OCI-LY7 (cell line): ENCODE data around the gene RREB1. TPM values are rescaled to one million over a fixed set of nuclear protein-coding genes. Genes with fewer than 3 reads are reported as not detected.
A peak's percentile ranks its signal among the peaks of the same experiment; 100 is the strongest.

Experiments
- BruUV-seq: library from RNA; stranded (reverse); fragments of 400-500 nt; replicated peaks from 2 replicates; lab custom pipeline; 2021; lab: Mats Ljungman, UMichigan
- CTCF ChIA-PET: fragments of 300-600 bp; sonication (Branson Sonifier 250); formaldehyde crosslinking; loops from one replicate; lab custom pipeline; 2022; ENCODE audit warnings: antibody characterized with exemption; ENCODE audit not compliant: unreplicated experiment; lab: Charles Lee
- POLR2A ChIA-PET: fragments of 300-600 bp; sonication (Branson Sonifier 250); formaldehyde crosslinking; loops from one replicate; lab custom pipeline; 2022; ENCODE audit warnings: antibody characterized with exemption; lab: Charles Lee
- DNase-seq: peaks from one replicate; pipeline ENCODE4 v3.0.0-alpha.2; 2015; ENCODE audit warnings: low spot score
- H2AFZ ChIP-seq: fragments of 200-600 bp; sonication (generic), shearing (Covaris generic); 2 replicates; pipeline ENCODE4 v1.6.1; 2014; ENCODE audit warnings: mild to moderate bottlenecking, antibody characterized with exemption, low read length, moderate library complexity
- H3K27ac ChIP-seq: fragments of 200-600 bp; sonication (generic); 2 replicates; pipeline ENCODE4 v1.5.1; 2014; ENCODE audit warnings: mixed run types, low read depth, mild to moderate bottlenecking, moderate library complexity, low read length, inconsistent platforms; ENCODE audit not compliant: poor library complexity, severe bottlenecking
- H3K36me3 ChIP-seq: fragments of 200-600 bp; sonication (generic); 2 replicates; pipeline ENCODE4 v1.6.1; 2014; ENCODE audit warnings: mild to moderate bottlenecking, antibody characterized with exemption, low read length, moderate library complexity, mixed read lengths; ENCODE audit not compliant: insufficient read depth
- H3K4me1 ChIP-seq: fragments of 200-600 bp; sonication (generic); 2 replicates; pipeline ENCODE4 v1.5.1; 2014; ENCODE audit warnings: mild to moderate bottlenecking, low read length; ENCODE audit not compliant: insufficient read depth, poor library complexity, severe bottlenecking
- H3K4me2 ChIP-seq: fragments of 200-600 bp; sonication (generic); 2 replicates; pipeline ENCODE4 v1.6.1; 2014; ENCODE audit warnings: mild to moderate bottlenecking, low read length
- H3K4me3 ChIP-seq: fragments of 200-600 bp; sonication (generic); 2 replicates; pipeline ENCODE4 v1.5.1; 2014; ENCODE audit warnings: mild to moderate bottlenecking, low read depth, low read length; ENCODE audit not compliant: poor library complexity, severe bottlenecking
- H3K79me2 ChIP-seq: fragments of 200-600 bp; sonication (generic); 2 replicates; pipeline ENCODE4 v1.6.1; 2016; ENCODE audit warnings: low read depth, mild to moderate bottlenecking, low read length, moderate library complexity, mixed read lengths; ENCODE audit not compliant: insufficient read depth
- H3K9me2 ChIP-seq: fragments of 200-600 bp; sonication (generic); 2 replicates; pipeline ENCODE4 v1.6.1; 2016; ENCODE audit warnings: mild to moderate bottlenecking, low read length, mixed read lengths; ENCODE audit not compliant: insufficient read depth
- H3K9me3 ChIP-seq: fragments of 200-600 bp; sonication (generic); 2 replicates; pipeline ENCODE4 v1.6.1; 2014; ENCODE audit warnings: mild to moderate bottlenecking, mixed run types, low read length, mixed read lengths
- H4K20me1 ChIP-seq: fragments of 200-600 bp; sonication (generic); 2 replicates; pipeline ENCODE4 v1.6.1; 2014; ENCODE audit warnings: mild to moderate bottlenecking, antibody characterized with exemption, low read length, moderate library complexity, mixed read lengths; ENCODE audit not compliant: insufficient read depth
- EZH2phosphoT487 ChIP-seq: fragments of 200-600 bp; sonication (generic); IDR thresholded peaks from 2 replicates; pipeline ENCODE4 v1.6.1; 2018; ENCODE audit warnings: low read depth, borderline replicate concordance, mild to moderate bottlenecking, mixed run types, antibody characterized with exemption, low read length, moderate library complexity, mixed read lengths
- intact Hi-C: fragments of 100-400 bp; cut with micrococcal nuclease; formaldehyde crosslinking; loops from one replicate; pipeline ENCODE4 v1.10.0; 2022; ENCODE audit not compliant: unreplicated experiment
- total RNA-seq, 2 experiments: library from RNA; depleted of rRNA in 1 of 2; stranded (reverse); fragments of >200 nt in 1 of 2; shearing (Covaris generic) in 1 of 2; gene quantifications; 2 replicates each; pipeline ENCODE4 v1.2.3, GENCODE V29; 2014 to 2022
- TF ChIP-seq, protein P1 (sequence below): fragments of 200-600 bp; sonication (generic); conservative IDR thresholded peaks from 2 replicates; pipeline ENCODE4 v1.5.1; 2014; ENCODE audit warnings: mild to moderate bottlenecking, antibody characterized with exemption, low read length, moderate library complexity, mixed read lengths

The RREB1 gene
- total RNA-seq, 2 experiments from 2014 or later, result 4.4 to 7.1 TPM

DNA sequence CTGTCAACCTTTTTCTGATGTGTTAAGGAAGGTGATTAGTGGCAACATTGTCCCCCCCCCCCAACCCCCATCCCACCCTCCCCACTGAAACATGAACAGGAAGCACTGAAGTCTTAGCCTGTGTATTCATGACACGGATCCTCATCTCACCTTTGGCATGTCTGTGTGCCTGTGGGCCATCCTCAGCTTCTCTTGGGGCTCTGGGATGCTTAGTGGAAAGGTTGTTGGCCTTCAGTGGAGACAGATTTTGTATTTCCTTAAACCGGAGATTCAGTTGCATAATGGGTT, 93.6 kb downstream of the RREB1 start:
- H3K36me3 ChIP-seq, result no peaks in the 10 kb centered on the region
- no peaks in the 10 kb centered on the region for H3K79me2 ChIP-seq
- CTCF ChIA-PET, result no interaction called here
- H3K4me1 ChIP-seq, result peaks cover 13% of the 10 kb centered on the region
- no peaks in the 10 kb centered on the region for H3K9me3 ChIP-seq
- no peak overlapping the region for H2AFZ ChIP-seq
- POLR2A ChIA-PET, result no interaction called here
- TF ChIP-seq EZH2phosphoT487, result no peak
- TF ChIP-seq, protein P1, sequence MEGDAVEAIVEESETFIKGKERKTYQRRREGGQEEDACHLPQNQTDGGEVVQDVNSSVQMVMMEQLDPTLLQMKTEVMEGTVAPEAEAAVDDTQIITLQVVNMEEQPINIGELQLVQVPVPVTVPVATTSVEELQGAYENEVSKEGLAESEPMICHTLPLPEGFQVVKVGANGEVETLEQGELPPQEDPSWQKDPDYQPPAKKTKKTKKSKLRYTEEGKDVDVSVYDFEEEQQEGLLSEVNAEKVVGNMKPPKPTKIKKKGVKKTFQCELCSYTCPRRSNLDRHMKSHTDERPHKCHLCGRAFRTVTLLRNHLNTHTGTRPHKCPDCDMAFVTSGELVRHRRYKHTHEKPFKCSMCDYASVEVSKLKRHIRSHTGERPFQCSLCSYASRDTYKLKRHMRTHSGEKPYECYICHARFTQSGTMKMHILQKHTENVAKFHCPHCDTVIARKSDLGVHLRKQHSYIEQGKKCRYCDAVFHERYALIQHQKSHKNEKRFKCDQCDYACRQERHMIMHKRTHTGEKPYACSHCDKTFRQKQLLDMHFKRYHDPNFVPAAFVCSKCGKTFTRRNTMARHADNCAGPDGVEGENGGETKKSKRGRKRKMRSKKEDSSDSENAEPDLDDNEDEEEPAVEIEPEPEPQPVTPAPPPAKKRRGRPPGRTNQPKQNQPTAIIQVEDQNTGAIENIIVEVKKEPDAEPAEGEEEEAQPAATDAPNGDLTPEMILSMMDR, result no peak
- intact Hi-C loops, result no loop called here
- H3K4me3 ChIP-seq, result no peak overlapping the region
- no peaks in the 10 kb centered on the region for H3K9me2 ChIP-seq
- no TSS peak for BruUV-seq
- H3K4me2 ChIP-seq, result no peak overlapping the region
- DNase-seq, result no peak
- H3K27ac ChIP-seq, result no peak overlapping the region
- no peaks in the 10 kb centered on the region for H4K20me1 ChIP-seq

DNA sequence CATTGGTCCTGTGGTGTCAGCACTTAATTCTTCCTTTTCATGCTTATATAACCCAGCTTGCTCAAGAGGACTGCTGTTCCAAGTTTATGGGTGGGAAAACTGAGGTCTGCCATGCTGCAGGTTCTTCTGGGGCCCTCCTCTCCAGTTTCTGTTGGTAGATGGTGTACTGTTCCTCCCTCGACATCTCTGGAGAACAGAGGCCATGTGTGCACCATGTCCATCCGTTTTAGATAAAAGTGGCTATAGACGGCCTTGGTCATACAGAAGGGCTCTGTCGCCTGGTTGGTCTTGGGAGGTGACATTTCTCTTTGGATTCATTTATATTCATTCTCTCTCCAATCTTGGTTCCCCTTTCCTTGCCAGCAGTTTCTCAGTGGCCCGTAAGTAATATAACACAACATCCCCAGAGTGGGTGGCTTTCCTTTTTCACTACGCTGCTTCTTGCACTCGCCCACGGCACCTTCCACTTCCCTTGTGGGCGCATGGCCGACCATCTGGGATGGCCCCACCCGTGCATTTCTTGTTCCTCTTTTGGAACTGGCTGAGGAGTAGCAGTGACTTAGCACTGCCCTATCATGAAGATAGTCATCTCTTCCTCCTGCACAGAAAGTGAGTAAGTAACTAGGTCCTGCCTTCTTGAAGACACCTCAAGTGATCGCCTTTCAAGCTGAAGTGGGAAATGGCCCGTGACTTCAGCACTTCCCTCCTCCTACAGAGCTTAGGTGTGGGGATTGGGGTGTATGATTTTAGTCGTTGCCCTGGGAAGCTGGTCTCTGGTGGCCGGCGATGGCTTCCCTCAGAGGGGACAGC, 94.2 kb downstream of the RREB1 start:
- no peaks in the 10 kb centered on the region for H3K79me2 ChIP-seq
- intact Hi-C loops, result no loop called here

More for the DNA sequence above, 94.2 kb downstream of the RREB1 start:
- H3K4me1 ChIP-seq, result peaks cover 13% of the 10 kb centered on the region
- BruUV-seq, result no TSS peak
- no peaks in the 10 kb centered on the region for H4K20me1 ChIP-seq
- H3K36me3 ChIP-seq, result no peaks in the 10 kb centered on the region
- no peak overlapping the region for H3K4me2 ChIP-seq
- no peak for TF ChIP-seq EZH2phosphoT487
- TF ChIP-seq, protein P1, result no peak
- no peak overlapping the region for H3K4me3 ChIP-seq
- peak; percentile 44 for DNase-seq
- POLR2A ChIA-PET, result no interaction called here
- H3K27ac ChIP-seq, result no peak overlapping the region
- H2AFZ ChIP-seq, result no peak overlapping the region
- no peaks in the 10 kb centered on the region for H3K9me2 ChIP-seq
- CTCF ChIA-PET, result no interaction called here
- no peaks in the 10 kb centered on the region for H3K9me3 ChIP-seq
